NOMO-1 (cell line): ENCODE data around the gene DLGAP3.

Source experiments
- DNase-seq, 2 experiments: peaks; one replicate each; lab custom pipeline; 2025; ENCODE audit not compliant: unreplicated experiment in 2 of 2; lab: John Stamatoyannopoulos, UW

DLGAP3 gene

GRCh38 chr1:34929853-34930701 lies 627 bp upstream of the DLGAP3 start:
- no peak for DNase-seq

GRCh38 chr1:34928699-34929496 lies 552 bp downstream of the DLGAP3 start:
- DNase-seq, result no peak

- no peak for DNase-seq
Measured at GRCh38 chr1:34928066-34928696, 1.3 kb downstream of the DLGAP3 start.

GRCh38 chr1:34927316-34927715 lies 2.1 kb downstream of the DLGAP3 start:
- no peak for DNase-seq

GRCh38 chr1:34926894-34927293 lies 2.6 kb downstream of the DLGAP3 start:
- no peak for DNase-seq

- no peak for DNase-seq
Measured at GRCh38 chr1:34926156-34926555, 3.3 kb downstream of the DLGAP3 start.

GRCh38 chr1:34925730-34926129 lies 3.7 kb downstream of the DLGAP3 start:
- no peak for DNase-seq

- DNase-seq, result peak; percentile 43 to 65
Measured at GRCh38 chr1:34924759-34925555, 4.5 kb downstream of the DLGAP3 start.

- DNase-seq, result no peak
Measured at GRCh38 chr1:34923490-34923889, 6.0 kb downstream of the DLGAP3 start.

GRCh38 chr1:34918977-34919561 lies 10.4 kb downstream of the DLGAP3 start:
- DNase-seq, result peak; percentile 72 to 75

- DNase-seq, result no peak
Measured at GRCh38 chr1:34918386-34918976, 11.0 kb downstream of the DLGAP3 start.

- no peak for DNase-seq
Measured at GRCh38 chr1:34917017-34917416, 12.4 kb downstream of the DLGAP3 start.

- DNase-seq, result no peak
Measured at GRCh38 chr1:34916104-34916503, 13.3 kb downstream of the DLGAP3 start.

GRCh38 chr1:34915521-34915920 lies 13.9 kb downstream of the DLGAP3 start:
- no peak for DNase-seq

GRCh38 chr1:34914958-34915357 lies 14.5 kb downstream of the DLGAP3 start:
- no peak for DNase-seq

- DNase-seq, result peak in 1 of 2 experiments; percentile 9
Measured at GRCh38 chr1:34911465-34911864, 18.0 kb downstream of the DLGAP3 start.

GRCh38 chr1:34910425-34910824 lies 19.0 kb downstream of the DLGAP3 start:
- no peak for DNase-seq

- no peak for DNase-seq
Measured at GRCh38 chr1:34908369-34908768, 21.1 kb downstream of the DLGAP3 start.

- no peak for DNase-seq
Measured at GRCh38 chr1:34907487-34908090, 21.9 kb downstream of the DLGAP3 start.
